ENCODE results near the gene PLA2G2C.

GRCh38 chr1:20191266-20191825, 5.0 kb upstream of the PLA2G2C start:
- TF ChIP-seq OSR1 (CRISPR knock-in tag; IDR thresholded peaks at IDR 0.05) (no peak), ZFP3 (CRISPR knock-in tag; IDR thresholded peaks at IDR 0.05) (no peak), PPARA (CRISPR knock-in tag; IDR thresholded peaks at IDR 0.05; ENCODE audit: borderline replicate concordance) (no peak), SNAI2 (CRISPR knock-in tag; IDR thresholded peaks at IDR 0.05) (no peak), BACH2 (CRISPR knock-in tag; IDR thresholded peaks at IDR 0.05; ENCODE audit: borderline replicate concordance) (no peak), CSDC2 (CRISPR knock-in tag; IDR thresholded peaks at IDR 0.05) (no peak), ZNF70 (CRISPR knock-in tag; IDR thresholded peaks at IDR 0.05) (no peak), GLIS3 (CRISPR knock-in tag; IDR thresholded peaks at IDR 0.05) (no peak), ZNF8 (CRISPR knock-in tag; IDR thresholded peaks at IDR 0.05) (no peak), ZFP30 (CRISPR knock-in tag; IDR thresholded peaks at IDR 0.05) (no peak), RARB (CRISPR knock-in tag; IDR thresholded peaks at IDR 0.05) (no peak)
- TF ChIP-seq, protein P1, sequence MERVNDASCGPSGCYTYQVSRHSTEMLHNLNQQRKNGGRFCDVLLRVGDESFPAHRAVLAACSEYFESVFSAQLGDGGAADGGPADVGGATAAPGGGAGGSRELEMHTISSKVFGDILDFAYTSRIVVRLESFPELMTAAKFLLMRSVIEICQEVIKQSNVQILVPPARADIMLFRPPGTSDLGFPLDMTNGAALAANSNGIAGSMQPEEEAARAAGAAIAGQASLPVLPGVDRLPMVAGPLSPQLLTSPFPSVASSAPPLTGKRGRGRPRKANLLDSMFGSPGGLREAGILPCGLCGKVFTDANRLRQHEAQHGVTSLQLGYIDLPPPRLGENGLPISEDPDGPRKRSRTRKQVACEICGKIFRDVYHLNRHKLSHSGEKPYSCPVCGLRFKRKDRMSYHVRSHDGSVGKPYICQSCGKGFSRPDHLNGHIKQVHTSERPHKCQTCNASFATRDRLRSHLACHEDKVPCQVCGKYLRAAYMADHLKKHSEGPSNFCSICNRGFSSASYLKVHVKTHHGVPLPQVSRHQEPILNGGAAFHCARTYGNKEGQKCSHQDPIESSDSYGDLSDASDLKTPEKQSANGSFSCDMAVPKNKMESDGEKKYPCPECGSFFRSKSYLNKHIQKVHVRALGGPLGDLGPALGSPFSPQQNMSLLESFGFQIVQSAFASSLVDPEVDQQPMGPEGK (CRISPR knock-in tag; IDR thresholded peaks at IDR 0.05; ENCODE audit: borderline replicate concordance) = no peak
- TF ChIP-seq, protein P2, sequence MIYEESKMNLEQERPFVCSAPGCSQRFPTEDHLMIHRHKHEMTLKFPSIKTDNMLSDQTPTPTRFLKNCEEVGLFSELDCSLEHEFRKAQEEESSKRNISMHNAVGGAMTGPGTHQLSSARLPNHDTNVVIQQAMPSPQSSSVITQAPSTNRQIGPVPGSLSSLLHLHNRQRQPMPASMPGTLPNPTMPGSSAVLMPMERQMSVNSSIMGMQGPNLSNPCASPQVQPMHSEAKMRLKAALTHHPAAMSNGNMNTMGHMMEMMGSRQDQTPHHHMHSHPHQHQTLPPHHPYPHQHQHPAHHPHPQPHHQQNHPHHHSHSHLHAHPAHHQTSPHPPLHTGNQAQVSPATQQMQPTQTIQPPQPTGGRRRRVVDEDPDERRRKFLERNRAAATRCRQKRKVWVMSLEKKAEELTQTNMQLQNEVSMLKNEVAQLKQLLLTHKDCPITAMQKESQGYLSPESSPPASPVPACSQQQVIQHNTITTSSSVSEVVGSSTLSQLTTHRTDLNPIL (CRISPR knock-in tag; IDR thresholded peaks at IDR 0.05; ENCODE audit: low read depth) = no peak
- TF ChIP-seq, protein P3, sequence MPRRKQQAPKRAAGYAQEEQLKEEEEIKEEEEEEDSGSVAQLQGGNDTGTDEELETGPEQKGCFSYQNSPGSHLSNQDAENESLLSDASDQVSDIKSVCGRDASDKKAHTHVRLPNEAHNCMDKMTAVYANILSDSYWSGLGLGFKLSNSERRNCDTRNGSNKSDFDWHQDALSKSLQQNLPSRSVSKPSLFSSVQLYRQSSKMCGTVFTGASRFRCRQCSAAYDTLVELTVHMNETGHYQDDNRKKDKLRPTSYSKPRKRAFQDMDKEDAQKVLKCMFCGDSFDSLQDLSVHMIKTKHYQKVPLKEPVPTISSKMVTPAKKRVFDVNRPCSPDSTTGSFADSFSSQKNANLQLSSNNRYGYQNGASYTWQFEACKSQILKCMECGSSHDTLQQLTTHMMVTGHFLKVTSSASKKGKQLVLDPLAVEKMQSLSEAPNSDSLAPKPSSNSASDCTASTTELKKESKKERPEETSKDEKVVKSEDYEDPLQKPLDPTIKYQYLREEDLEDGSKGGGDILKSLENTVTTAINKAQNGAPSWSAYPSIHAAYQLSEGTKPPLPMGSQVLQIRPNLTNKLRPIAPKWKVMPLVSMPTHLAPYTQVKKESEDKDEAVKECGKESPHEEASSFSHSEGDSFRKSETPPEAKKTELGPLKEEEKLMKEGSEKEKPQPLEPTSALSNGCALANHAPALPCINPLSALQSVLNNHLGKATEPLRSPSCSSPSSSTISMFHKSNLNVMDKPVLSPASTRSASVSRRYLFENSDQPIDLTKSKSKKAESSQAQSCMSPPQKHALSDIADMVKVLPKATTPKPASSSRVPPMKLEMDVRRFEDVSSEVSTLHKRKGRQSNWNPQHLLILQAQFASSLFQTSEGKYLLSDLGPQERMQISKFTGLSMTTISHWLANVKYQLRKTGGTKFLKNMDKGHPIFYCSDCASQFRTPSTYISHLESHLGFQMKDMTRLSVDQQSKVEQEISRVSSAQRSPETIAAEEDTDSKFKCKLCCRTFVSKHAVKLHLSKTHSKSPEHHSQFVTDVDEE (CRISPR knock-in tag; IDR thresholded peaks at IDR 0.05) = no peak
